GM23338 (cell line): ENCODE data around the gene DEFB123. TPM values are rescaled to one million over a fixed set of nuclear protein-coding genes. Genes with fewer than 3 reads are reported as not detected.

ENCODE experiments used
- ATAC-seq: fragments of 200-7000 bp; cut with Tn5 transposase; 3 replicates; pipeline ENCODE4 v1.9.1; 2020
- DNase-seq: peaks from one replicate; pipeline ENCODE4 v3.0.0-alpha.2; 2015; ENCODE audit warnings: low spot score
- H2AFZ ChIP-seq: fragments of 200-600 bp; sonication (generic); 2 replicates; pipeline ENCODE4 v1.8.0; 2016; ENCODE audit warnings: antibody characterized with exemption, mild to moderate bottlenecking, moderate library complexity
- H3F3A ChIP-seq: fragments of 200-600 bp; sonication (generic); replicated peaks from 2 replicates; pipeline ENCODE4 v1.8.0; 2017; ENCODE audit warnings: antibody characterized with exemption, mixed run types, low read depth
- H3K27ac ChIP-seq: fragments of 200-600 bp; sonication (generic); 2 replicates; pipeline ENCODE4 v1.6.1; 2016; ENCODE audit warnings: low read depth
- H3K27me3 ChIP-seq: fragments of 200-600 bp; sonication (generic); 2 replicates; pipeline ENCODE4 v1.8.0; 2016; ENCODE audit warnings: mild to moderate bottlenecking, mixed run types, moderate library complexity; ENCODE audit not compliant: insufficient read depth
- H3K36me3 ChIP-seq: fragments of 200-600 bp; sonication (generic); 2 replicates; pipeline ENCODE4 v1.8.0; 2016; ENCODE audit warnings: mild to moderate bottlenecking; ENCODE audit not compliant: insufficient read depth
- H3K4me1 ChIP-seq: fragments of 200-600 bp; sonication (generic); 2 replicates; pipeline ENCODE4 v1.8.0; 2016; ENCODE audit warnings: mild to moderate bottlenecking, moderate library complexity; ENCODE audit not compliant: insufficient read depth
- H3K4me2 ChIP-seq: fragments of 200-600 bp; sonication (generic); 2 replicates; pipeline ENCODE4 v1.7.1; 2017; ENCODE audit warnings: mixed run types
- H3K4me3 ChIP-seq: fragments of 200-600 bp; sonication (generic); 2 replicates; pipeline ENCODE4 v1.6.1; 2016; ENCODE audit warnings: mixed run types
- H3K79me2 ChIP-seq: fragments of 200-600 bp; sonication (generic); replicated peaks from 2 replicates; pipeline ENCODE4 v1.8.0; 2017; ENCODE audit warnings: mild to moderate bottlenecking; ENCODE audit not compliant: insufficient read depth
- H3K9me2 ChIP-seq: fragments of 200-600 bp; sonication (generic); 2 replicates; pipeline ENCODE4 v1.8.0; 2017; ENCODE audit not compliant: insufficient read depth
- H4K20me1 ChIP-seq: fragments of 200-600 bp; sonication (generic); replicated peaks from 2 replicates; pipeline ENCODE4 v1.8.0; 2017; ENCODE audit warnings: mild to moderate bottlenecking; ENCODE audit not compliant: insufficient read depth
- H3K27ac Mint-ChIP-seq: 2 replicates; pipeline ENCODE4 v1.8.0; 2020; ENCODE audit warnings: inconsistent platforms, mild to moderate bottlenecking, moderate library complexity, mixed read lengths
- H3K27me3 Mint-ChIP-seq: 3 replicates; pipeline ENCODE4 v1.8.0; 2022; ENCODE audit warnings: low read depth, mild to moderate bottlenecking, moderate library complexity, mixed read lengths, inconsistent platforms; ENCODE audit not compliant: insufficient read depth, poor library complexity
- H3K36me3 Mint-ChIP-seq: 3 replicates; pipeline ENCODE4 v1.8.0; 2021; ENCODE audit warnings: low read depth, mild to moderate bottlenecking, inconsistent platforms, moderate library complexity, mixed read lengths
- H3K4me1 Mint-ChIP-seq: 3 replicates; pipeline ENCODE4 v1.8.0; 2020; ENCODE audit warnings: mild to moderate bottlenecking, inconsistent platforms, mixed read lengths
- H3K4me3 Mint-ChIP-seq: 3 replicates; pipeline ENCODE4 v1.8.0; 2021; ENCODE audit warnings: moderate library complexity, mild to moderate bottlenecking, inconsistent platforms, mixed read lengths
- H3K9me3 Mint-ChIP-seq: 3 replicates; pipeline ENCODE4 v1.8.0; 2020; ENCODE audit warnings: moderate library complexity, mild to moderate bottlenecking, inconsistent platforms, mixed read lengths
- ETS1 ChIP-seq: IDR thresholded peaks from 2 replicates; pipeline ENCODE4 v1.6.1; 2016; ENCODE audit warnings: antibody characterized with exemption
- EZH2phosphoT487 ChIP-seq: fragments of 200-600 bp; sonication (generic); IDR thresholded peaks from one replicate; pipeline ENCODE4 v1.8.1; 2018; ENCODE audit warnings: antibody characterized with exemption; ENCODE audit not compliant: unreplicated experiment
- JUNB ChIP-seq: IDR thresholded peaks from one replicate; pipeline ENCODE4 v1.6.1; 2016; ENCODE audit warnings: antibody characterized with exemption; ENCODE audit not compliant: unreplicated experiment
- REST ChIP-seq: IDR thresholded peaks from one replicate; pipeline ENCODE4 v1.6.1; 2018; ENCODE audit warnings: antibody characterized with exemption; ENCODE audit not compliant: unreplicated experiment
- STAT1 ChIP-seq: IDR thresholded peaks from one replicate; pipeline ENCODE4 v1.6.1; 2016; ENCODE audit warnings: antibody characterized with exemption; ENCODE audit not compliant: unreplicated experiment
- ZNF462 ChIP-seq: fragments of 250-450 bp; sonication (Bioruptor Pico); IDR thresholded peaks from 2 replicates; pipeline ENCODE4 v1.5.0; 2020; ENCODE audit warnings: mild to moderate bottlenecking, moderate library complexity
- polyA plus RNA-seq: library from polyadenylated mRNA; unstranded; fragments of >200 nt; fragmentation: Nextera tagmentation; extraction: Ambion mirVana; gene quantifications from 2 replicates; pipeline ENCODE4 v1.2.1, GENCODE V29; 2016
- total RNA-seq: library from RNA; depleted of rRNA; stranded (reverse); fragments of >200 nt; shearing (Covaris generic); gene quantifications from 2 replicates; pipeline ENCODE4 v1.2.3, GENCODE V29; 2014

Gene DEFB123
- total and polyA plus RNA-seq, 2 experiments from 2014 or later = not detected

GRCh38 chr20:31488115-31488514 lies 47.7 kb downstream of the DEFB123 start:
- H3K9me2 ChIP-seq = no peaks in the 10 kb centered on the region; the same call in 1 of the 2 replicates

More at GRCh38 chr20:31488115-31488514, 47.7 kb downstream of the DEFB123 start:
- peaks cover 78% of the 10 kb centered on the region for H3K9me3 Mint-ChIP-seq
- peaks cover 23% of the 10 kb centered on the region for H3K27me3 Mint-ChIP-seq
- Histone ChIP-seq H3K4me1 (peaks cover 17% of the 10 kb centered on the region), H3K4me2 (no peak overlapping the region), H3K27me3 (peaks cover 56% of the 10 kb centered on the region), H2AFZ (peak overlapping the region; percentile 78; the same call in 1 of the 2 replicates), H3K79me2 (no peaks in the 10 kb centered on the region), H3F3A (peaks cover 18% of the 10 kb centered on the region; the same call in 1 of the 2 replicates), H3K36me3 (no peaks in the 10 kb centered on the region), H3K4me3 (no peak overlapping the region), H3K27ac (no peak overlapping the region), H4K20me1 (0 out of 2 replicates have a peak, but pooled peaks cover 5% of the 10 kb centered on the region)
- H3K4me3 Mint-ChIP-seq = no peak overlapping the region
- DNase-seq (no peak), ATAC-seq (no peak)
- H3K27ac Mint-ChIP-seq = no peak overlapping the region
- H3K4me1 Mint-ChIP-seq = peaks cover 5% of the 10 kb centered on the region
- no peak for TF ChIP-seq REST
- no peak for TF ChIP-seq ZNF462 (CRISPR knock-in tag)
- no peak for TF ChIP-seq ETS1
- no peak for TF ChIP-seq EZH2phosphoT487
- no peak for TF ChIP-seq JUNB
- TF ChIP-seq STAT1 = no peak
- peaks cover 15% of the 10 kb centered on the region; the same call in 2 of the 3 replicates for H3K36me3 Mint-ChIP-seq
